ENCODE measurements around the gene TSPAN14. TPM values are rescaled to one million over a fixed set of nuclear protein-coding genes. Genes with fewer than 3 reads are reported as not detected.

Gene TSPAN14
- polyA plus RNA-seq, 1 donor (not counting 4 experiments of a cell fraction or from before 2014, with no cell fraction given), result 71.1 TPM

- FAIRE-seq (no peak), DNase-seq (ENCODE audit: low read depth, low spot score) (no peak)
- no peak overlapping the region for H3K4me2 ChIP-seq (ENCODE audit: control insufficient read depth, extremely low read depth, insufficient read depth, low read depth, low read length)
- no peak overlapping the region for H3K27ac ChIP-seq (ENCODE audit: control insufficient read depth, insufficient read depth, low read length)
- H3K4me1 ChIP-seq (ENCODE audit: control insufficient read depth, extremely low read depth, insufficient read depth, low read length), result no peaks in the 10 kb centered on the region
- peaks cover 0 to 3% of the 10 kb centered on the region in 2 experiments for H3K36me3 ChIP-seq (ENCODE audit: control insufficient read depth in 2 of 2, extremely low read depth in 1 of 2, insufficient read depth in 2 of 2, low read length in 2 of 2)
- H2AFZ ChIP-seq (ENCODE audit: control insufficient read depth, low read length), result no peak overlapping the region
- dilution Hi-C loops (cut with MboI; ENCODE audit: extremely low pct_ligation_motif_present, low sequenced_read_pairs), result no loop called here
- no peaks in the 10 kb centered on the region for H3K9me1 ChIP-seq (ENCODE audit: control insufficient read depth, extremely low read depth, insufficient read depth, low read length)
- no peak overlapping the region for H3K4me3 ChIP-seq (ENCODE audit: control insufficient read depth in 2 of 3, extremely low read depth in 1 of 3, insufficient read depth in 2 of 3, low read depth in 1 of 3, low read length in 3 of 3)
- H3K79me2 ChIP-seq (ENCODE audit: control insufficient read depth, insufficient read depth, low read length), result no peaks in the 10 kb centered on the region
- no peaks in the 10 kb centered on the region for H3K9me3 ChIP-seq (ENCODE audit: control insufficient read depth, low read depth, low read length)
- H3K27me3 ChIP-seq (ENCODE audit: control insufficient read depth, extremely low read depth, insufficient read depth, low read length), result no peaks in the 10 kb centered on the region
- no peak overlapping the region for H3K9ac ChIP-seq (ENCODE audit: control insufficient read depth, extremely low read depth, insufficient read depth, low read length)
- no peaks in the 10 kb centered on the region for H4K20me1 ChIP-seq (ENCODE audit: control insufficient read depth, extremely low read depth, insufficient read depth, low read length)
- TF ChIP-seq EZH2 (IDR thresholded peaks at IDR 0.05; ENCODE audit: low read length), result no peak
- no peak for TF ChIP-seq CTCF (optimal IDR thresholded peaks at IDR 0.05 in 1 of 3, IDR thresholded peaks at IDR 0.05 in 1 of 3, conservative IDR thresholded peaks at IDR 0.05 in 1 of 3; ENCODE audit: extremely low read depth in 1 of 3, insufficient read depth in 2 of 3, low read length in 3 of 3)
Measured at GRCh38 chr10:80436446-80437098, 17.5 kb upstream of the TSPAN14 start.

GRCh38 chr10:80437227-80437626, 16.9 kb upstream of the TSPAN14 start:
- DNase-seq (ENCODE audit: low read depth, low spot score) (no peak), FAIRE-seq (no peak)
- Histone ChIP-seq H3K4me2 (ENCODE audit: control insufficient read depth, extremely low read depth, insufficient read depth, low read depth, low read length) (no peak overlapping the region), H3K9me1 (ENCODE audit: control insufficient read depth, extremely low read depth, insufficient read depth, low read length) (no peaks in the 10 kb centered on the region), H3K27ac (ENCODE audit: control insufficient read depth, insufficient read depth, low read length) (no peak overlapping the region), H3K9me3 (ENCODE audit: control insufficient read depth, low read depth, low read length) (no peaks in the 10 kb centered on the region), H3K79me2 (ENCODE audit: control insufficient read depth, insufficient read depth, low read length) (no peaks in the 10 kb centered on the region), H3K27me3 (ENCODE audit: control insufficient read depth, extremely low read depth, insufficient read depth, low read length) (no peaks in the 10 kb centered on the region), H2AFZ (ENCODE audit: control insufficient read depth, low read length) (no peak overlapping the region), H3K9ac (ENCODE audit: control insufficient read depth, extremely low read depth, insufficient read depth, low read length) (no peak overlapping the region), H4K20me1 (ENCODE audit: control insufficient read depth, extremely low read depth, insufficient read depth, low read length) (no peaks in the 10 kb centered on the region), H3K36me3 (ENCODE audit: control insufficient read depth in 2 of 2, extremely low read depth in 1 of 2, insufficient read depth in 2 of 2, low read length in 2 of 2) (peaks cover 0 to 3% of the 10 kb centered on the region in 2 experiments), H3K4me3 (ENCODE audit: control insufficient read depth in 2 of 3, extremely low read depth in 1 of 3, insufficient read depth in 2 of 3, low read depth in 1 of 3, low read length in 3 of 3) (no peak overlapping the region), H3K4me1 (ENCODE audit: control insufficient read depth, extremely low read depth, insufficient read depth, low read length) (no peaks in the 10 kb centered on the region)
- dilution Hi-C loops (cut with MboI; ENCODE audit: extremely low pct_ligation_motif_present, low sequenced_read_pairs), result no loop called here
- TF ChIP-seq EZH2 (IDR thresholded peaks at IDR 0.05; ENCODE audit: low read length) (no peak), CTCF (optimal IDR thresholded peaks at IDR 0.05 in 1 of 3, IDR thresholded peaks at IDR 0.05 in 1 of 3, conservative IDR thresholded peaks at IDR 0.05 in 1 of 3; ENCODE audit: extremely low read depth in 1 of 3, insufficient read depth in 2 of 3, low read length in 3 of 3) (no peak)
